H1 (cell line): ENCODE measurements around the gene EPHA8. TPM values are rescaled to one million over a fixed set of nuclear protein-coding genes. Genes with fewer than 3 reads are reported as not detected.

Experiments
- CTCF ChIA-PET: fragments of 300-600 bp; sonication (Branson Sonifier 250); formaldehyde crosslinking; loops from one replicate; lab custom pipeline; 2021; ENCODE audit not compliant: partially characterized antibody; lab: Charles Lee
- POLR2A ChIA-PET: fragments of 300-600 bp; sonication (Branson Sonifier 250); formaldehyde crosslinking; loops from one replicate; lab custom pipeline; 2021; ENCODE audit warnings: inconsistent platforms; ENCODE audit not compliant: partially characterized antibody; lab: Charles Lee
- DNase-seq, 2 experiments: peaks; one replicate each; pipeline versions ENCODE4 v3.0.0 to v3.0.0-alpha.2; 2010 to 2022; ENCODE audit warnings: low spot score in 2 of 2, low read depth in 1 of 2, mixed read lengths in 1 of 2
- FAIRE-seq: peaks from 2 replicates; lab custom pipeline; 2011; peaks lifted over from hg19 to GRCh38; lab: Jason Lieb, UNC
- H2AFZ ChIP-seq: 2 replicates; pipeline ENCODE4 v1.8.1; 2012; ENCODE audit warnings: low read length, inconsistent platforms
- H2AK5ac ChIP-seq: 2 replicates; pipeline ENCODE4 v1.6.1; 2013; ENCODE audit warnings: low read depth, low read length
- H2BK120ac ChIP-seq: replicated peaks from 2 replicates; pipeline ENCODE3; 2013; ENCODE audit warnings: low read depth, low read length, inconsistent platforms
- H2BK12ac ChIP-seq: 2 replicates; pipeline ENCODE4 v1.6.1; 2013; ENCODE audit warnings: low read depth, low read length
- H2BK15ac ChIP-seq: 2 replicates; pipeline ENCODE4 v1.6.1; 2013; ENCODE audit warnings: low read length
- H2BK20ac ChIP-seq: 2 replicates; pipeline ENCODE4 v1.6.1; 2013; ENCODE audit warnings: low read length
- H2BK5ac ChIP-seq: 2 replicates; pipeline ENCODE4 v1.6.1; 2013; ENCODE audit warnings: low read depth, low read length
- H3K14ac ChIP-seq: 2 replicates; pipeline ENCODE4 v1.6.1; 2013; ENCODE audit warnings: inconsistent platforms; ENCODE audit not compliant: insufficient read length
- H3K18ac ChIP-seq: 2 replicates; pipeline ENCODE4 v1.6.1; 2013; ENCODE audit warnings: low read length; ENCODE audit errors: extremely low read depth
- H3K23ac ChIP-seq: 2 replicates; pipeline ENCODE4 v1.6.1; 2013; ENCODE audit warnings: inconsistent platforms; ENCODE audit not compliant: insufficient read length
- H3K23me2 ChIP-seq: 2 replicates; pipeline ENCODE4 v1.6.1; 2013; ENCODE audit warnings: low read depth, low read length
- H3K27ac ChIP-seq: 2 replicates; pipeline ENCODE4 v1.6.1; 2011; ENCODE audit warnings: low read depth, low read length, inconsistent platforms
- H3K27me3 ChIP-seq, 4 experiments: replicated peaks in 1 of 4; 1 replicate in 1 of 4; 2 replicates in 3 of 4; pipeline versions ENCODE4 v1.6.1 to v1.8.1; 2011 to 2013; ENCODE audit warnings: low read length in 3 of 4, mild to moderate bottlenecking in 3 of 4, inconsistent platforms in 2 of 4, mixed read lengths in 2 of 4, moderate library complexity in 1 of 4; ENCODE audit not compliant: control insufficient read depth in 3 of 4, insufficient read depth in 3 of 4; ENCODE audit errors: extremely low read depth in 1 of 4
- H3K36me3 ChIP-seq, 4 experiments: 2 replicates each; pipeline versions ENCODE4 v1.6.1 to v1.8.1; 2011 to 2013; ENCODE audit warnings: mild to moderate bottlenecking in 4 of 4, low read length in 3 of 4, moderate library complexity in 2 of 4, control low read depth in 1 of 4, inconsistent platforms in 1 of 4; ENCODE audit not compliant: insufficient read depth in 4 of 4, control insufficient read depth in 2 of 4
- H3K4ac ChIP-seq: replicated peaks from 2 replicates; pipeline ENCODE3; 2013; ENCODE audit warnings: low read length, low read depth, mixed read lengths, inconsistent platforms; ENCODE audit not compliant: insufficient read length
- H3K4me1 ChIP-seq, 4 experiments: replicated peaks in 1 of 4; 1 replicate in 1 of 4; 2 replicates in 3 of 4; pipeline versions ENCODE4 v1.6.1 to v1.8.1; 2011 to 2013; ENCODE audit warnings: low read length in 3 of 4, inconsistent platforms in 2 of 4, mixed read lengths in 1 of 4; ENCODE audit not compliant: insufficient read depth in 4 of 4, control insufficient read depth in 3 of 4
- H3K4me2 ChIP-seq, 2 experiments: 2 replicates each; pipeline versions ENCODE4 v1.6.1 to v1.8.1; 2011 to 2013; ENCODE audit warnings: low read depth in 2 of 2, low read length in 2 of 2, control low read depth in 1 of 2, inconsistent platforms in 1 of 2, mild to moderate bottlenecking in 1 of 2; ENCODE audit not compliant: insufficient read depth in 1 of 2
- H3K4me3 ChIP-seq, 4 experiments: fragments of 200-600, 300-600 bp in 1 of 4; sonication (generic), shearing (Covaris generic), sonication (Bioruptor Twin) in 1 of 4; 2 replicates each; pipeline versions ENCODE4 v1.5.1 to v1.8.1; 2011 to 2016; ENCODE audit warnings: low read length in 4 of 4, low read depth in 3 of 4, control low read depth in 2 of 4, inconsistent platforms in 2 of 4, mild to moderate bottlenecking in 2 of 4, mixed read lengths in 1 of 4, moderate library complexity in 1 of 4; ENCODE audit not compliant: insufficient read depth in 2 of 4; ENCODE audit errors: extremely low read depth in 1 of 4
- H3K56ac ChIP-seq: replicated peaks from 2 replicates; pipeline ENCODE3; 2013; ENCODE audit warnings: low read depth, mild to moderate bottlenecking, mixed read lengths, low read length, inconsistent platforms; ENCODE audit not compliant: insufficient read length
- H3K79me1 ChIP-seq: 2 replicates; pipeline ENCODE4 v1.6.1; 2013; ENCODE audit warnings: low read depth, low read length, control low read depth
- H3K79me2 ChIP-seq, 2 experiments: 2 replicates each; pipeline versions ENCODE4 v1.6.1 to v1.8.1; 2012 to 2013; ENCODE audit warnings: low read length in 2 of 2, mild to moderate bottlenecking in 2 of 2, inconsistent platforms in 1 of 2; ENCODE audit not compliant: insufficient read depth in 2 of 2, control insufficient read depth in 1 of 2
- H3K9ac ChIP-seq, 4 experiments: replicated peaks in 1 of 4; 1 replicate in 1 of 4; 2 replicates in 3 of 4; pipeline versions ENCODE4 v1.6.1 to v1.8.1; 2011 to 2013; ENCODE audit warnings: low read depth in 3 of 4, low read length in 3 of 4, control low read depth in 2 of 4, mild to moderate bottlenecking in 2 of 4, moderate library complexity in 2 of 4, inconsistent platforms in 1 of 4; ENCODE audit errors: extremely low read depth in 1 of 4
- H3K9me3 ChIP-seq, 2 experiments: 2 replicates each; pipeline versions ENCODE4 v1.6.1 to v1.8.1; 2012 to 2013; ENCODE audit warnings: mild to moderate bottlenecking in 2 of 2, moderate library complexity in 2 of 2, control low read depth in 1 of 2, inconsistent platforms in 1 of 2, low read depth in 1 of 2, low read length in 1 of 2, mixed read lengths in 1 of 2; ENCODE audit not compliant: insufficient read depth in 2 of 2
- H4K20me1 ChIP-seq, 2 experiments: replicated peaks in 1 of 2; 2 replicates each; pipeline versions ENCODE3 to v1.8.1; 2011 to 2013; ENCODE audit warnings: inconsistent platforms in 2 of 2, low read length in 2 of 2, mild to moderate bottlenecking in 1 of 2; ENCODE audit not compliant: insufficient read depth in 2 of 2, control insufficient read depth in 1 of 2
- H4K5ac ChIP-seq: 2 replicates; pipeline ENCODE4 v1.6.1; 2013; ENCODE audit warnings: low read length, low read depth, mixed read lengths, inconsistent platforms; ENCODE audit not compliant: insufficient read length
- H4K8ac ChIP-seq: 2 replicates; pipeline ENCODE4 v1.8.0; 2013; ENCODE audit warnings: mild to moderate bottlenecking, moderate library complexity, low read length, inconsistent platforms; ENCODE audit not compliant: insufficient read depth; ENCODE audit errors: extremely low read depth
- H4K91ac ChIP-seq: replicated peaks from 2 replicates; pipeline ENCODE3; 2013; ENCODE audit warnings: low read length, mixed read lengths, inconsistent platforms; ENCODE audit not compliant: insufficient read length
- ATF3 ChIP-seq: IDR thresholded peaks from 2 replicates; pipeline ENCODE4 v1.6.1; 2011; ENCODE audit warnings: low read depth, mild to moderate bottlenecking, low read length; ENCODE audit not compliant: insufficient read depth
- CHD2 ChIP-seq: IDR thresholded peaks from 2 replicates; pipeline ENCODE4 v1.6.1; 2012; ENCODE audit warnings: low read length, improper control_type of control experiment
- CTBP2 ChIP-seq: IDR thresholded peaks from 2 replicates; pipeline ENCODE4 v1.7.0; 2011; ENCODE audit warnings: borderline replicate concordance, mild to moderate bottlenecking, moderate library complexity, mixed read lengths, low read length; ENCODE audit not compliant: insufficient read depth, insufficient read length
- MAFK ChIP-seq: IDR thresholded peaks from 2 replicates; pipeline ENCODE4 v1.6.1; 2012; ENCODE audit warnings: low read depth, mild to moderate bottlenecking, improper control_type of control experiment, low read length
- POLR2AphosphoS5 ChIP-seq: IDR thresholded peaks from 2 replicates; pipeline ENCODE4 v1.6.1; 2011; ENCODE audit warnings: low read depth, low read length
- RAD21 ChIP-seq, 2 experiments: IDR thresholded peaks in 1 of 2; conservative IDR thresholded peaks in 1 of 2; 2 replicates each; pipeline ENCODE4 v1.6.1; 2011; ENCODE audit warnings: low read depth in 2 of 2, low read length in 2 of 2, improper control_type of control experiment in 1 of 2, inconsistent platforms in 1 of 2, mild to moderate bottlenecking in 1 of 2, moderate library complexity in 1 of 2
- RBBP5 ChIP-seq: IDR thresholded peaks from 2 replicates; pipeline ENCODE4 v1.7.1; 2012; ENCODE audit warnings: low read depth, mild to moderate bottlenecking, inconsistent platforms, low read length, moderate library complexity, borderline replicate concordance
- SAP30 ChIP-seq: fragments of 300-600 bp; sonication (generic); IDR thresholded peaks from 2 replicates; pipeline ENCODE4 v1.7.1; 2012; ENCODE audit warnings: low read length, moderate library complexity, mild to moderate bottlenecking, inconsistent platforms; ENCODE audit not compliant: insufficient read depth, insufficient replicate concordance
- SIN3A ChIP-seq, 2 experiments: IDR thresholded peaks in 1 of 2; conservative IDR thresholded peaks in 1 of 2; 2 replicates each; pipeline ENCODE4 v1.6.1; 2011 to 2012; ENCODE audit warnings: low read length in 2 of 2, improper control_type of control experiment in 1 of 2, low read depth in 1 of 2, mild to moderate bottlenecking in 1 of 2
- TAF1 ChIP-seq: IDR thresholded peaks from 2 replicates; pipeline ENCODE4 v1.6.1; 2011; ENCODE audit warnings: mild to moderate bottlenecking, low read depth, low read length
- TAF7 ChIP-seq: optimal IDR thresholded peaks from 2 replicates; pipeline ENCODE3; 2011; ENCODE audit warnings: low read depth, mild to moderate bottlenecking, inconsistent platforms, low read length, moderate library complexity, borderline replicate concordance
- WGBS, 2 experiments: shearing (Covaris generic) in 1 of 2; methylation state at CpG; one replicate each; pipeline versions ENCODE4 v1.1.6 to v1.1.7; 2013 to 2015; ENCODE audit warnings: low lambda C conversion rate in 2 of 2, mixed read lengths in 2 of 2, inconsistent platforms in 1 of 2, low coverage in 1 of 2, missing lambda C conversion rate in 1 of 2; ENCODE audit not compliant: insufficient replicate concordance in 2 of 2, insufficient coverage in 1 of 2, insufficient read length in 1 of 2; ENCODE audit errors: extremely low coverage in 1 of 2, missing lambda C conversion rate in 1 of 2; 5-methylcytosine and 5-hydroxymethylcytosine counted together
- polyA plus RNA-seq, 7 experiments: library from polyadenylated mRNA; depleted of rRNA in 3 of 7; stranded (reverse) in 5 of 7; unstranded in 2 of 7; fragments of >200 nt in 5 of 7; fragments of 200-250 nt in 2 of 7; gene quantifications; 1 replicate in 5 of 7; 2 replicates in 1 of 7; 4 replicates in 1 of 7; pipeline versions ENCODE4 v1.2.1 to v1.2.3, GENCODE V29; 2011 to 2013; ENCODE audit warnings: missing spikeins in 2 of 7, mixed read lengths in 2 of 7
- total RNA-seq: library from RNA; stranded (reverse); fragmentation: NEBNext Ultra II Directional; extraction: Animal tissue kit (Norgen Biotek cat#: 25700); gene quantifications from 2 replicates; pipeline ENCODE4 v1.2.1, GENCODE V29; 2021
- TF ChIP-seq, protein P1 (sequence below): IDR thresholded peaks from 2 replicates; pipeline ENCODE4 v1.6.1; 2012; ENCODE audit warnings: inconsistent platforms

Gene EPHA8
- total and polyA plus RNA-seq, 2 of the 8 experiments (the other 6 are each of a cell fraction or from before 2014, with no cell fraction given) = 4.0 to 8.4 TPM

GRCh38 chr1:22635436-22635835 is 72.1 kb downstream of the EPHA8 start:
- no peak overlapping the region for H4K5ac ChIP-seq
- CTCF ChIA-PET = interaction anchor here (0.6 to 3.5 kb wide), 9 partner anchors 11 to 370 kb away, joined by 3 to 16 read pairs (median 4); no protein-coding TSS in a partner anchor
- FAIRE-seq = no peak
- no peak for TF ChIP-seq CHD2
- no peak for TF ChIP-seq ATF3
- TF ChIP-seq, protein P1, sequence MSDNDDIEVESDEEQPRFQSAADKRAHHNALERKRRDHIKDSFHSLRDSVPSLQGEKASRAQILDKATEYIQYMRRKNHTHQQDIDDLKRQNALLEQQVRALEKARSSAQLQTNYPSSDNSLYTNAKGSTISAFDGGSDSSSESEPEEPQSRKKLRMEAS = no peak
- TF ChIP-seq TAF7 = no peak
- TF ChIP-seq RBBP5 = no peak
- no peak for TF ChIP-seq RAD21 (IDR thresholded peaks at IDR 0.05 in 1 of 2, conservative IDR thresholded peaks at IDR 0.05 in 1 of 2; ENCODE audit: low read depth in 2 of 2, low read length in 2 of 2)
- TF ChIP-seq TAF1 = no peak
- TF ChIP-seq SAP30 = no peak
- no peak for TF ChIP-seq POLR2AphosphoS5
- TF ChIP-seq MAFK = no peak
- TF ChIP-seq SIN3A (conservative IDR thresholded peaks at IDR 0.05 in 1 of 2, IDR thresholded peaks at IDR 0.05 in 1 of 2; ENCODE audit: low read depth in 1 of 2, low read length in 2 of 2) = no peak
- TF ChIP-seq CTBP2 = no peak

More at GRCh38 chr1:22635436-22635835, 72.1 kb downstream of the EPHA8 start:
- H4K20me1 ChIP-seq = no peaks in the 10 kb centered on the region
- H4K91ac ChIP-seq = no peak overlapping the region
- H3K9me3 ChIP-seq = peaks cover 6 to 8% of the 10 kb centered on the region in 2 experiments; a peak in 2 of 4 replicates
- no peaks in the 10 kb centered on the region for H3K27me3 ChIP-seq
- H3K36me3 ChIP-seq = no peaks in the 10 kb centered on the region
- H2BK12ac ChIP-seq = no peak overlapping the region
- no peak overlapping the region for H2AFZ ChIP-seq
- no peak overlapping the region for H2BK5ac ChIP-seq
- H4K8ac ChIP-seq = no peak overlapping the region
- H3K14ac ChIP-seq = no peak overlapping the region
- no peak overlapping the region for H2BK20ac ChIP-seq
- POLR2A ChIA-PET = interaction anchor here (1.1 to 1.5 kb wide), 2 partner anchors 79 to 108 kb away, joined by 3 to 4 read pairs; no protein-coding TSS in a partner anchor
- H3K56ac ChIP-seq = no peak overlapping the region
- H3K23ac ChIP-seq = no peak overlapping the region
- peaks cover 0 to 9% (median 5%) of the 10 kb centered on the region in 4 experiments; a peak in 6 of 7 replicates for H3K4me1 ChIP-seq
- no peak overlapping the region for H3K18ac ChIP-seq
- H3K9ac ChIP-seq = no peak overlapping the region
- H3K4me3 ChIP-seq = no peak overlapping the region
- no peak overlapping the region for H3K27ac ChIP-seq
- no peak for DNase-seq
- no peak overlapping the region for H3K4ac ChIP-seq
- H3K79me1 ChIP-seq = no peaks in the 10 kb centered on the region
- no peak overlapping the region for H2BK120ac ChIP-seq
- no peak overlapping the region for H2AK5ac ChIP-seq
- WGBS, 2 experiments = 77% methylated on average over 3 of the region's 7 CpGs; no CpG with 5 or more reads in 1 of the 2 experiments
- no peaks in the 10 kb centered on the region for H3K79me2 ChIP-seq
- H2BK15ac ChIP-seq = no peak overlapping the region
- H3K23me2 ChIP-seq = no peaks in the 10 kb centered on the region
- H3K4me2 ChIP-seq = no peak overlapping the region
